ENCODE data around the gene INAVA.
"Not testable (repeated sequence)": the region's sequence is repeated elsewhere in the genome, so short reads cannot be mapped to it uniquely, and the experiment has no call there.

The INAVA gene

GRCh38 chr1:200899015-200899386 lies 4.3 kb downstream of the INAVA start:
- DNase-seq (ENCODE audit: low read depth, low spot score): no peak

DNA sequence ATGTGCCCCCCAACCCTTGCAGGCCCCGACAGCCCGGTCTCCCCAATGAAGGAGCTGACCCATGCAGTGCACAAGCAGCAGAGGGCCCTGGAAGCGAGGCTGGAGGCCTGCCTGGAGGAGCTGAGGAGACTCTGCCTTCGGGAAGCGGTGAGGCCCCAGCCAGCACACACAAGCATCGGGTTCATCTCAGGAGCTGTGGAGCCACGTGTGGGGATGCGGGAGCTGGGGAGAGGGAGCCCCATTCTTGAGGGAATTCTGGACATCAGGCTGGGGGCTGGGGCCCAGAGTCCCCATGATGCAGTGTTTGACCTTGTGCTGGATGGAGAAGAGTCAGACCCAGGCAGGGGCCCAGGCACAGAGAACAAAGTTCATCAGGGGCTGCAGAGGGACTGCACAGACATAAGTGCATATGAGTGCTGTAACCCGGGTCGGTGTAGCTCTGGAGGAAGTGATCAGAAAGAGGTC lies 4.8 kb downstream of the INAVA start:
- DNase-seq (ENCODE audit: low read depth, low spot score): no peak

GRCh38 chr1:200899954-200900867 lies 5.5 kb downstream of the INAVA start:
- no peak for DNase-seq (ENCODE audit: low read depth, low spot score)

DNA sequence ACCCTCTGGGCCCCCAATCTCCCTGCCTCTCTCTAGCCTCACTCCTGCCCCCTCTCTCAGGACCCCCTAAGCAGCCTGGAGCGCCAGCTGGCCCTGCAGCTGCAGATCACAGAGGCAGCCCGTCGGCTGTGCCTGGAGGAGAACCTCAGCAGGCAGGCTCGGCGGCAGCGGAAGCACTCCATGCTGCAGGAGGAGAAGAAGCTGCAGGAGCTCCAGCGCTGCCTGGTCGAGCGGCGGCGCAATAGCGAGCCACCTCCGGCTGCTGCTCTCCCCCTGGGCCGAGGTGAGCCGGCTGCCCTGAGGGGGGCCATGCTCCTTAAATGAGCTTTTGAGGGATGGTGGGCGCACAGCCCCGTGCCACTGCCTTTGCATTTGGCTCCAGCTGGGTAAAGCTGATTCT lies 6.2 kb downstream of the INAVA start:
- DNase-seq (ENCODE audit: low read depth, low spot score): no peak

DNA sequence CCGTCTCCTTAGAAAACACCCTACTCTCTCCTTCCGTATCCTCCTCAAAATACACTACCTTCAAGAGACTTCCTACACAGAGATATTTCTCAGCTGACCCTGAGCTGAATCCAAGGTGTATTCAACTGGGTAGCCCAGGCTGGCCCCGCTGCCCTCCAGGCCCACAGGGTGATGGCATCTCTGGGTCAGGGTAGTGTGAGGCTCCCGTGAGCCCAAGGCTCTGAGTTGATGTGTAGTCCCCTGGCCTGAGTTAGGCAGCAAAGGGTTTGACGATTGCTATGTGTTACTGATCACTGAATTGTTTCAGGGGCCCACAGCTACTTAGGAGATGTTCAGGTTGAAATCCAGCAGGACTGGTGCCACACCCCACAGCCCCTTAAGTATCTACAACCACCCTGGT lies 6.7 kb downstream of the INAVA start:
- no peak for DNase-seq (ENCODE audit: low read depth, low spot score)

- no peak for DNase-seq (ENCODE audit: low read depth, low spot score)
Observed at GRCh38 chr1:200901796-200902444, 7.2 kb downstream of the INAVA start.

DNA sequence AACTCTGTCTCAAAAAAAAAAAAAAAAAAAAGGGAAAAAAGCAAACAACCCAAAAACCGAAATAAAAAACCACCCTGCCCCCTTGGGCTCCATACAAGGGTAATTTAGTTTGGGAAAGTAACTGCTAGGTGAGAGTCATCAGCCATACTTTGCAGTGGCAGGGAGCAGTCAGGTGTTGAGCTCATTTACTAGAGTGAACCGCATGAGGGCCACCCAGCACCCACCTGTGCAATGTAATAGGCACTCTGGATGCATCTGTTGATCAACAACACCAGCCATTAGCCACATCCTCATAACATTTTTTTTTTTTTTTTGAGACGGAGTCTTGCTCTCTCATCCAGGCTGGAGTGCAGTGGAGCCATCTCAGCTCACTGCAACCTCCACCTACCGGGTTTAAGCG lies 9.1 kb downstream of the INAVA start:
- no peak for DNase-seq (ENCODE audit: low read depth, low spot score)

- DNase-seq (ENCODE audit: low read depth, low spot score): no peak
Observed at GRCh38 chr1:200904772-200905171, 10.1 kb downstream of the INAVA start.

- peak; percentile 11 for DNase-seq (ENCODE audit: low read depth, low spot score)
Observed at GRCh38 chr1:200905411-200906052, 10.8 kb downstream of the INAVA start.

DNA sequence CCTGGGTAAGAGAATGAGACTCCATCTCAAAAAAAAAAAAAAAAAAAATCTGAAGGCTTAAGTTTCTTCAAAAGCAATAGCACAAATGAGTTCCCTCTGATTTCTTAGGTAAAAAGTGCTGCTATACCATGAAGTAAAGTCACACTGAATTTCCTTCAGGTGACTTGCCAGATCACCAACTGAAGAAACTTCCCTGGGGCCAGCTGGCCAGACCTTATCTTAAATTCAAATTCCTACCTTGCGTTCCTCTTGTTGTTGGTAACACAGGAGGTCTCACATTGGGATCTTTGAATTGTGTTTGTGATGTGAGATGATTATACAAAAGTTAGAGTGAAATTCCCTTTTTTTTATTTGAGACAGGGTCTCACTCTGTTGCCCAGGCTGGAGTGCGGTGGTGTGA lies 11.8 kb downstream of the INAVA start:
- DNase-seq (ENCODE audit: low read depth, low spot score): no peak

DNA sequence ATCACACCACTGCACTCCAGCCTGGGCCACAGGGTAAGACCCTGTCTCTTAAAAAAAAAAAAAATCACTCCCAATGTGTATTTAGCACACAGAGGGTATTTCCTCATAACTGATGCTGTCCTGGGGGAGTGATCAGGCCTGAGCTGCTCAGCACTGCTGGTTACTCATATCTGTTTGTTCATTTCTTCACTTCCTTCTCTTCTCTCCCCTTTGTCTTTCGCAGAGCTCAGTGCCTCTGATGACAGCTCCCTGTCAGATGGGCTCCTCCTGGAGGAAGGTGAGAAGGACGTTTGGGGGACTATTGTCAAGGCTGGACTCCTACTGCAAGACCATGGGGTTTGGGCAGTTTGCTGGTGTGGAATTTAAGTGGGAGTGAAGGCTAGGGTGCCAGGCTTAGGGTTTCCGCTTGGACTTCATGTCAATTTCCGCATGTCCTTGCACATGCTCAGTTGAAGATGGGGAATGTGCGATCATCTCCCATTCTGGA lies 13.0 kb downstream of the INAVA start:
- no peak for DNase-seq (ENCODE audit: low read depth, low spot score)

DNA sequence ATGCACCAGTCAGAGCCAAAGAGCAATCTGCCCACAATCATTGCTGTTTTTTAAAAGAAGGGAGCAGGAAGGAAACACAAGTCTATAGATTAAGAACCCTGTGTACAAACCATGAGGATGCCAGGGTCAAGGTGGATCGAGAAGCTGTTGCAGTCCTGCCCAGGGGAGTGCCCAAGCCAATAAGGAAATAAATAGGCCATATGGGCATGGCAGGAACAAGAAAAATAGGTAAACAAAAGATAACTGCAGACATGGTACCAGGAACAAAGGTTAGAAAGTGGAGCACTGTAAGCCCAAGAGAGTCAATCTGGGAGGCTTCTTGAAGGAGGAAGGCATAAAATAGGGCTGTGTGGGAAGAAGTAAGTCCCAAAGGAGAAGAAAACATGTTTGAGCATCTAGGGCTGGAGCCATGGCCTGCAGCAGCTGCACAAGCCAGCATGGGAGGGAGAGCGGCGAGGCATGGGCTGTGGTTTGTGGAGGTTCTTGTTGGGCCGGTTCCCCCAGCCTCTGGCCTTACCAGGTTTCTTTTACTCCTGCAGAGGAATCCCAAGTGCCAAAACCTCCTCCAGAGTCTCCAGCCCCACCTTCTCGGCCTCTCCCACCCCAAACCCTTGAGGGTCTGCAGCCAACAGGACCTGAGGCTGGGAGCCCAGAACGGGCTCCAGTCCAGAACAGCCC lies 13.6 kb downstream of the INAVA start:
- no peak for DNase-seq (ENCODE audit: low read depth, low spot score)

GRCh38 chr1:200909071-200909470 lies 14.4 kb downstream of the INAVA start:
- no peak for DNase-seq (ENCODE audit: low read depth, low spot score)

- no peak for DNase-seq (ENCODE audit: low read depth, low spot score)
Observed at GRCh38 chr1:200909757-200910239, 15.1 kb downstream of the INAVA start.

GRCh38 chr1:200911361-200911760 lies 16.7 kb downstream of the INAVA start:
- no peak for DNase-seq (ENCODE audit: low read depth, low spot score)

DNA sequence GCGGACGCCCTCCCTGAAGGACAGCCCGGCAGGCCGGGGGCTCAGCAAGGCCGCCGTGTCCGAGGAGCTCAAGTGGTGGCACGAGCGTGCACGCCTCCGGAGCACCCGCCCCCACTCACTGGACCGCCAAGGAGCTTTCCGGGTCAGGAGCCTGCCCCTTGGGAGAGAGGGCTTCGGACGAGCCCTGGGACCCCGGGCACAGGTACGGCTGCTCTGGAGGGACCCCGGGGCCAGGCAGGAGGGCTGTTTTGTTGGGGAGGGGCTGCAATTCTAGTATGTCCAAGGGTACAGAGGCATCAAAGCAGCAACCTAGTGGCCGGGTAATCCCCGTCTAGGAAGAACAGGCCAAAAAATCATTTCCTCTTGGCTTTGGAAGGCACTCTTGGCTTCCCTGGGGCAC lies 17.2 kb downstream of the INAVA start:
- not testable (repeated sequence) for DNase-seq (ENCODE audit: low read depth, low spot score)

GRCh38 chr1:200912737-200913407 lies 18.2 kb downstream of the INAVA start:
- no peak for DNase-seq (ENCODE audit: low read depth, low spot score)

GRCh38 chr1:200916152-200916551 lies 21.5 kb downstream of the INAVA start:
- DNase-seq (ENCODE audit: low read depth, low spot score): no peak

GRCh38 chr1:200916681-200917080 lies 22.0 kb downstream of the INAVA start:
- no peak for DNase-seq (ENCODE audit: low read depth, low spot score)

- no peak for DNase-seq (ENCODE audit: low read depth, low spot score)
Observed at GRCh38 chr1:200917291-200917817, 22.7 kb downstream of the INAVA start.

DNA sequence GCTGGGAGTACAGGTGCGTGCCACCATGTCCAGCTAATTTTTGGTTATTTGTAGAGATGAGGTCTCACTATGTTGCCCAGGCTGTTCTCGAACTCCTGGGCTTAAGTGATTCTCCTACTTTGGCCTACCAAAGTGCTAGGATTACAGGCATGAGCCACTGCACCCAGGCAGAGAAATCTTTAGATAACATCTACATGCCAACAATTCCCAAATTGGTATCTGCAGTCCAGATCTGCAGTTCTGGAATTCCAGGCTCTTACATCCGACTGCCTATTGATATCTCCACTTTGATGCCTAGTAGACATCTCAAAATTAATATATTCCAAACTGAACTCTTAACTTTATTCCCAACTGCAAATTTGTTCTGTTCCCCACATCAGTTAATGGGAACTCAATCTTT lies 23.3 kb downstream of the INAVA start:
- DNase-seq (ENCODE audit: low read depth, low spot score): no peak

Data from activated CD4-positive, CD25-positive, alpha-beta regulatory T cell treated with anti-CD3 and anti-CD28 coated beads, Interleukin-2, amount 50 U/mL, for 16 hours (primary cell).